ENCODE results near the gene ATP6V0E2. TPM values are rescaled to one million over a fixed set of nuclear protein-coding genes. Genes with fewer than 3 reads are reported as not detected.

ATP6V0E2 gene
- total RNA-seq, 1 experiment from 2014 or later = 19.0 TPM

- Histone ChIP-seq H2BK5ac (ENCODE audit: insufficient read length, low read length) (no peak overlapping the region), H3T11ph (ENCODE audit: low read length) (no peak overlapping the region), H3K79me1 (ENCODE audit: insufficient read depth, low read depth, low read length, poor library complexity, severe bottlenecking) (no peaks in the 10 kb centered on the region), H2BK120ac (ENCODE audit: low read depth, low read length, poor library complexity, severe bottlenecking) (no peak overlapping the region), H2BK15ac (ENCODE audit: low read depth, low read length) (no peak overlapping the region), H2BK20ac (ENCODE audit: low read depth, low read length, poor library complexity, severe bottlenecking) (no peak overlapping the region), H3K56ac (ENCODE audit: insufficient read length, low read depth, low read length) (no peak overlapping the region), H3K79me2 (ENCODE audit: insufficient read depth, low read length) (no peaks in the 10 kb centered on the region), H3K9me3 (ENCODE audit: control insufficient read depth, low read depth, low read length) (no peaks in the 10 kb centered on the region), H2BK12ac (ENCODE audit: insufficient read length, low read depth, low read length) (no peak overlapping the region), H3K4me1 (ENCODE audit: insufficient read depth, low read length) (no peaks in the 10 kb centered on the region), H4K91ac (ENCODE audit: insufficient read length, low read depth, low read length) (no peak overlapping the region), H3K27me3 (ENCODE audit: insufficient read depth, low read length) (no peaks in the 10 kb centered on the region), H2AFZ (ENCODE audit: low read length) (no peak overlapping the region), H3K4me2 (ENCODE audit: insufficient read depth, insufficient read length, low read length) (no peak overlapping the region), H2AK5ac (ENCODE audit: insufficient read length, low read length) (no peak overlapping the region), H3K9ac (ENCODE audit: extremely low read depth, insufficient read length, low read length) (no peak overlapping the region), H3K27ac (ENCODE audit: insufficient read length, low read depth, low read length) (no peak overlapping the region), H3K18ac (ENCODE audit: insufficient read length, low read depth, low read length) (no peak overlapping the region), H3K4ac (ENCODE audit: low read depth, low read length) (no peak overlapping the region), H4K20me1 (ENCODE audit: control insufficient read depth, insufficient read depth, insufficient read length) (no peaks in the 10 kb centered on the region), H4K8ac (replicated peaks; ENCODE audit: insufficient read length, low read depth, low read length) (no peak overlapping the region), H3K23ac (ENCODE audit: insufficient read length, low read depth, low read length) (no peak overlapping the region), H4K5ac (ENCODE audit: insufficient read length, low read depth, low read length) (no peak overlapping the region), H3K23me2 (ENCODE audit: insufficient read length, low read depth, low read length, poor library complexity, severe bottlenecking) (no peaks in the 10 kb centered on the region), H3K14ac (ENCODE audit: insufficient read depth, low read length) (no peak overlapping the region)
- Mint-ChIP-seq H3K4me1 (no peaks in the 10 kb centered on the region), H3K27me3 (ENCODE audit: low read depth) (peaks cover 19% of the 10 kb centered on the region), H3K4me3 (no peak overlapping the region; a peak in 1 of 5 replicates), H3K9me3 (no peaks in the 10 kb centered on the region), H3K36me3 (ENCODE audit: insufficient read depth in 1 of 3, low read depth in 3 of 3) (no peaks in the 10 kb centered on the region), H3K27ac (peak overlapping the region in 1 of 3 experiments; percentile 15; a peak in 1 of 7 replicates)
- WGBS (ENCODE audit: extremely low coverage, insufficient read length, low lambda C conversion rate) = no CpG with 5 or more reads among the region's 11 CpGs
- no peak for TF ChIP-seq CTCF (conservative IDR thresholded peaks at IDR 0.05)
- no peak for DNase-seq
These were observed 6.9 kb upstream of the ATP6V0E2 start for GRCh38 chr7:149866779-149867447.
